Pancreas (tissue), 10 donors: ENCODE measurements around the gene GALNT17. TPM values are rescaled to one million over a fixed set of nuclear protein-coding genes. Genes with fewer than 3 reads are reported as not detected.

Source experiments
- ATAC-seq, 4 donors: fragments of 200-7000 bp; cut with Tn5 transposase; one replicate each; pipeline versions ENCODE4 v1.8.0 to v1.9.1; 2020; ENCODE audit warnings: mild to moderate bottlenecking in 4 of 4, moderate library complexity in 4 of 4
- DNase-seq, 6 donors: peaks; one replicate each; pipeline ENCODE4 v3.0.0-alpha.2; 2020
- FAIRE-seq: peaks from 2 replicates; lab custom pipeline; 2012; peaks lifted over from hg19 to GRCh38; lab: Jason Lieb, UNC
- H3K27ac ChIP-seq, 4 donors: fragments of 200-600 bp; sonication (generic); 1 replicate in 3 of 4; 2 replicates in 1 of 4; pipeline versions ENCODE4 v1.5.0 to v1.8.0; 2020
- H3K27me3 ChIP-seq, 4 donors: fragments of 200-600 bp; one replicate each; pipeline ENCODE4 v1.8.0; 2021
- H3K36me3 ChIP-seq, 3 donors: fragments of 200-600 bp; sonication (generic) in 1 of 3; one replicate each; pipeline versions ENCODE4 v1.5.0 to v1.8.0; 2020 to 2021
- H3K4me1 ChIP-seq, 3 donors: fragments of 200-600 bp; one replicate each; pipeline ENCODE4 v1.8.0; 2021
- H3K4me3 ChIP-seq, 4 donors: fragments of 200-600 bp; sonication (generic) in 2 of 4; one replicate each; pipeline versions ENCODE4 v1.5.0 to v1.8.0; 2020 to 2021
- H3K9me3 ChIP-seq, 4 donors: fragments of 200-600 bp; one replicate each; pipeline ENCODE4 v1.8.0; 2021
- WGBS, 2 donors: extraction: QIAGEN DNeasy Blood & Tissue Kit; methylation state at CpG; one replicate each; pipeline ENCODE4 v1.1.7; 2013; 5-methylcytosine and 5-hydroxymethylcytosine counted together
- intact Hi-C, 3 donors: fragments of 100-400 bp; cut with DNase I; formaldehyde crosslinking; loops; one replicate each; pipeline versions ENCODE4 v1.11.1 to v1.14.2; 2022
- polyA plus RNA-seq, 2 donors: library from polyadenylated mRNA; stranded (reverse); fragments of 200-250 nt; gene quantifications; one replicate each; pipeline ENCODE4 v1.2.3, GENCODE V29; 2013
- total RNA-seq, 6 donors: library from RNA; stranded (reverse); fragmentation: NEBNext Ultra II Directional in 4 of 6; extraction: Animal tissue kit (Norgen Biotek cat#: 25700) in 4 of 6; gene quantifications; one replicate each; pipeline versions ENCODE4 v1.2.1 to v1.2.4, GENCODE V29; 2021 to 2023
- TF ChIP-seq, protein P1 (sequence below), 4 donors: fragments of 200-600 bp; sonication (generic) in 3 of 4; IDR thresholded peaks; one replicate each; pipeline versions ENCODE4 v1.5.0 to v1.8.0; 2021; ENCODE audit warnings: antibody characterized with exemption in 4 of 4
- donor health status: healthy with polysubstance abuse.
- donor health status: DM: no; HTN: no; CAD: no; lungs with moderate emphysema.
- donor health status: DM: no; HTN: no; CAD: no.
- donor health status: control.
- donor health status: control.
- donor health status: Bipolar disorder and iron deficiency.
- donor health status: DM: yes; HTN: yes; CAD: no.
- donor health status: DM: no; HTN: no; CAD: no.
- donor health status: DM: no; HTN: no; CAD: no.
- donor health status: DM: yes; HTN: yes; CAD: no.

GALNT17 gene
- total and polyA plus RNA-seq, 8 donors, result 0.70 to 4.6 (median 2.9) TPM

DNA sequence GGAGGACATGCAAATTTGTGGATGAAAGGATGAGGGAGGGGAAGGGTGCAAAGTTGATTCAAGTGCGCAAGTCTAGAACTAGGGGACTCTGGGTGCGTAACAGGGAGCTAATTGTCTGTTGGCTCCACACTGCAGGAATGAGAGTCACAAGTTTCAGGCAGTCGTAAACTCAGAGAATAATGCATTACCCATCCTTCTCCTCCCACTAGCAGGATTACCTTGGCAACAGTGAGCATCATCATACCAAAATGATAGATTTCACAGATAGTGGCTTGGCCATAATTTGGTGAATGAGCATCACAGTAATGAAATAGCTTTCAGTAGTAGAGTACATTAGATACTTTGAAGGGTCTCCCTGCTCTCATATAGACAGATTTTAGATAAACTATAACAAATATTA, 565.5 kb downstream of the GALNT17 start:
- Histone ChIP-seq H3K4me3 (no peak overlapping the region), H3K9me3 (no peaks in the 10 kb centered on the region), H3K27me3 (no peaks in the 10 kb centered on the region), H3K36me3 (no peaks in the 10 kb centered on the region), H3K4me1 (no peaks in the 10 kb centered on the region), H3K27ac (no peak overlapping the region)
- TF ChIP-seq, protein P1, sequence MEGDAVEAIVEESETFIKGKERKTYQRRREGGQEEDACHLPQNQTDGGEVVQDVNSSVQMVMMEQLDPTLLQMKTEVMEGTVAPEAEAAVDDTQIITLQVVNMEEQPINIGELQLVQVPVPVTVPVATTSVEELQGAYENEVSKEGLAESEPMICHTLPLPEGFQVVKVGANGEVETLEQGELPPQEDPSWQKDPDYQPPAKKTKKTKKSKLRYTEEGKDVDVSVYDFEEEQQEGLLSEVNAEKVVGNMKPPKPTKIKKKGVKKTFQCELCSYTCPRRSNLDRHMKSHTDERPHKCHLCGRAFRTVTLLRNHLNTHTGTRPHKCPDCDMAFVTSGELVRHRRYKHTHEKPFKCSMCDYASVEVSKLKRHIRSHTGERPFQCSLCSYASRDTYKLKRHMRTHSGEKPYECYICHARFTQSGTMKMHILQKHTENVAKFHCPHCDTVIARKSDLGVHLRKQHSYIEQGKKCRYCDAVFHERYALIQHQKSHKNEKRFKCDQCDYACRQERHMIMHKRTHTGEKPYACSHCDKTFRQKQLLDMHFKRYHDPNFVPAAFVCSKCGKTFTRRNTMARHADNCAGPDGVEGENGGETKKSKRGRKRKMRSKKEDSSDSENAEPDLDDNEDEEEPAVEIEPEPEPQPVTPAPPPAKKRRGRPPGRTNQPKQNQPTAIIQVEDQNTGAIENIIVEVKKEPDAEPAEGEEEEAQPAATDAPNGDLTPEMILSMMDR (IDR thresholded peaks at IDR 0.05), result no peak
- intact Hi-C loops, result no loop called here
- 95 to 97% methylated on average over 3 of the region's 3 CpGs for WGBS, 2 donors
- DNase-seq, result no peak
- no peak for FAIRE-seq
- ATAC-seq, result no peak

DNA sequence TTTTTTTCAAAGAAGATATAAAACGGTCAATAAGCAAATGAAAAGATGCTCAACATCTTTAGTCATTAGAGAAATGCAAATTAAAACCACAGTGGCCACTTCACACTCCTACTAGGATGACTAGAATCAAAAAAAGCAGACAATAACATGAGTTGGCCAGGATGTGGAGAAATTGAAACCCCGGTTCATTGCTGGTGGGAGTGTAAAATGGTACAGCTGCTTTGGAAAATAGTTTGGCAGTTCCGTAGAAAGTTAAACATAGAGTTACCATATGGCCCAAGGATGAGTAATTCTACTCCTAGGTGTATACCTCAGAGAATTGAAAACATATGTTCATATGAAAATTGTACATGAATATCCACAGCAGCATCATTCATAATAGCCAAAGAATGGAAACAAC, 573.3 kb downstream of the GALNT17 start:
- H3K27me3 ChIP-seq, result no peaks in the 10 kb centered on the region
- intact Hi-C loops, result no loop called here
- H3K9me3 ChIP-seq, result no peaks in the 10 kb centered on the region
- DNase-seq (no peak), FAIRE-seq (no peak), ATAC-seq (no peak)
- H3K4me3 ChIP-seq, result no peak overlapping the region
- 77 to 90% methylated on average over 3 of the region's 3 CpGs for WGBS, 2 donors
- no peaks in the 10 kb centered on the region for H3K4me1 ChIP-seq
- TF ChIP-seq, protein P1 (IDR thresholded peaks at IDR 0.05), result no peak
- no peaks in the 10 kb centered on the region for H3K36me3 ChIP-seq
- no peak overlapping the region for H3K27ac ChIP-seq

DNA sequence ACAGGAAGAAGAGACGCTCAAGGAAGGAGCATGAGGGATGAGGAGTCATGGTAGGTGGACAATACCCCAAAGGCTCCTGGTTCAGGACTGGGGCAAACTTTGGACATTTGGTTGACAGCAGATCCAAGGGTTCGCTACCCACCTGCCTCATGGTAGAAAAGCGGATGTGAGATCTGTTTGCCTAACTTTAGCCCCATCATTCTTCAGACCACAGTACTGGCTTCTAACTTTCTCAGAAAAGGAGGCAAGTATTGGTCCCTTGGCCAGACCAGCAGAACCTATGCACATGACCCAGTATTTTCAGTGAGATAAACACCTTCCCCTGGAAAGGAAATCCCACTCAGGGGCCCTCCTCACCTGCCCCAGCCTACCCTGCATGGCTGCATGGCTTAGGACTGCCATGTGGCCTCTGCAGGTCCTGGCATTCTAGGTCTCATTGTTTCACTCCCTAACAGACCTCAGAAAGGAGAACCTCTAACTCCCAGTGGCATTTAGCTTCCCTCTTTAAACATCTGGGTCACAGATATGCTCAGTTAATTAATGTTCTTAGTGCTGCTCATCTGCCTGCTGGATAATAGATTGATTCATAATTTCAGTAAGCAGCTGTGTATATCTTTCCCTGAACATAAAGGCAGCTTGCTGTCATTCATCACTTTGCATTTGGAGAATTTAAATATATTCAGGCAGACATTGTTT, 574.1 kb downstream of the GALNT17 start:
- FAIRE-seq, result no peak
- Histone ChIP-seq H3K27me3 (no peaks in the 10 kb centered on the region), H3K27ac (no peak overlapping the region), H3K4me3 (no peak overlapping the region), H3K9me3 (no peaks in the 10 kb centered on the region), H3K4me1 (no peaks in the 10 kb centered on the region), H3K36me3 (no peaks in the 10 kb centered on the region)
- WGBS, 2 donors, result 93 to 97% methylated on average over 3 of the region's 3 CpGs
- ATAC-seq, result no peak
- TF ChIP-seq, protein P1 (IDR thresholded peaks at IDR 0.05), result no peak
- intact Hi-C loops, result no loop called here
- DNase-seq, result no peak

DNA sequence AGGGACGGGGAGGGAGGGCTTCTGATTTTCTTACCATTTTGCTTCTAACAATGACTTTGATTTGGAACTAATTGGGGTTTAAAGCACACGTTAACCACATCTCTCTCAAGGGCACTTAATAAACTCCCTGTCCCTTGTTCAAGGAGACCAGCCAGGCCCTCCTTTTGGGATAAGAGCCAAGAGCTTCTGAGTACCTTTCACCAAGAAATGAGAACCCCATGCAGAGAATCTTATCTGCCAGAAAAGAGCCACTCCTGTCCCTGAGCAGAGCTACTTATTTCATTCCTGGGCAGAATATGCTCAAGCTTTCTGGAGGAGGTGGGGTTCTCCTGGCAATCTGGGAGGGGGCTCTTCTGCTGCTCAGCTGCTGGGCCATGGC, 574.6 kb downstream of the GALNT17 start:
- Histone ChIP-seq H3K27me3 (no peaks in the 10 kb centered on the region), H3K27ac (no peak overlapping the region), H3K36me3 (no peaks in the 10 kb centered on the region), H3K4me3 (no peak overlapping the region), H3K4me1 (no peaks in the 10 kb centered on the region), H3K9me3 (no peaks in the 10 kb centered on the region)
- TF ChIP-seq, protein P1 (IDR thresholded peaks at IDR 0.05), result no peak
- 42 to 43% methylated on average over 2 of the region's 2 CpGs for WGBS, 2 donors
- intact Hi-C loops, result no loop called here
- FAIRE-seq, result no peak
- DNase-seq, result no peak
- no peak for ATAC-seq

DNA sequence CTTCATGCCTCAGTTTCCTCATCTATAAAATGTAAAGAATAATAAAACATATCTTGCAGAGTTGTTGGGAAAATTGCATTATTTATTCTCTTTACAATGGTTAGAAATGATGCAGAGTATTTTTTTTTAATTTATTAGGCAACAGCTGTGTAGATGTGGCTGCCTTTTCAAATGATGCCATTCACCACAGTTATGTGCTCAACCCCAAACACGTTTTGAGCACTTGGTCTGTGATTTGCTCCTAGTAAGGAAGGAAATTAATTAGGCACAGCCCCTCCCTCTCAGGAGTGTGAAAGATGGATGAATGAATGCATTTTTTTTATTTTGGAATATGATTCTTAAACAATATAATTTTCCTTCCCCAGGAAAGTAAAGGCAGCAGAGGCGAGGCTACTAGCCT, 575.1 kb downstream of the GALNT17 start:
- DNase-seq (no peak), FAIRE-seq (no peak), ATAC-seq (no peak)
- no peaks in the 10 kb centered on the region for H3K27me3 ChIP-seq
- TF ChIP-seq, protein P1 (IDR thresholded peaks at IDR 0.05), result no peak
- no peaks in the 10 kb centered on the region for H3K36me3 ChIP-seq
- no peaks in the 10 kb centered on the region for H3K9me3 ChIP-seq
- intact Hi-C loops, result no loop called here
- H3K4me1 ChIP-seq, result no peaks in the 10 kb centered on the region
- no peak overlapping the region for H3K4me3 ChIP-seq
- WGBS, 2 donors, result 81 to 84% methylated on average over 2 of the region's 2 CpGs
- no peak overlapping the region for H3K27ac ChIP-seq
